HG02938 (cell line): ENCODE measurements around the gene UPK1B.

Experiments used
- ATAC-seq: cut with Tn5 transposase; IDR thresholded peaks from one replicate; pipeline ENCODE4 v1.9.1; 2021; ENCODE audit warnings: mild to moderate bottlenecking, moderate library complexity; ENCODE audit not compliant: unreplicated experiment

The UPK1B gene

DNA sequence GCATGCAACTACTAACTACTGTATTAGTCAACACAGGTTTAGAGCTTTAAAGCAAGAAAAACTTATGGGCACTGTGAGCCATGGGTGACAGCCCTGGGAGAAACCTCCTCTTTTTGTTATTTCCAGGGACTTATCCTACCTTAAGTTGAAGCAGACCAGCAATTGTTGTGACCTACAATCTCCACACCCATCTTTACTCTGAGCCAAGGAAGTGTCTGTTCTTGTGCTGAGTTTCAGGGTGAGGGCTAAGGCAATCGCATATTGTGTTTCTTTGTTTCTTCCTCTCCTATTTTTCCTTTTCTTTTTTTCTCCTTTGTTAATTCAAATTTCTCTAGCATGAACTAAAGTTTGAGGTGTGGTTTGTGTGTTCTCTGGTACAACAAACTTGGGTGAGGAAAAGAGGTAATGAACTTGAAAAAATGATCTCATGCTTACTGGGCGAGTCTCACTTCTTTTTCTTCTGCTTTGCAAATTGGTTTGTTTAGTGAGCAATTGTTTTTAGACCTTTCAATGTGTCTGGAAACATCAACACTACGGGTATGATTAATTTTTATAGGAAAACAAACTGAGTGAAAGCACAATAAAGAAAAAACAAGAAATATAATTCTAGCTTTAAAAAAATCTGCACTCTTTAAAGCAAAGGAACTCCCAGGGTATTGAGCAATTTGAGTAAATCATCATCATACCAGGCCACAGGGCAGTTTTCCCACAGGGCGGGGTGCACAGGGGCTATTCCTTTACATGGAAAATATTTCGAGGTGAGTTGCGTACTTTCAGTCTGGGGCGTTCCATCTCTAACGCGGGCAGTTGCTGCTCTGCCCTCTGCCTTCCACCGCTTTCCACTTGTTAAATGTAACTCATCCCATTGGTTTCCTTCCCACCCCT, 2.7 kb downstream of the UPK1B start:
- ATAC-seq, result no peak

DNA sequence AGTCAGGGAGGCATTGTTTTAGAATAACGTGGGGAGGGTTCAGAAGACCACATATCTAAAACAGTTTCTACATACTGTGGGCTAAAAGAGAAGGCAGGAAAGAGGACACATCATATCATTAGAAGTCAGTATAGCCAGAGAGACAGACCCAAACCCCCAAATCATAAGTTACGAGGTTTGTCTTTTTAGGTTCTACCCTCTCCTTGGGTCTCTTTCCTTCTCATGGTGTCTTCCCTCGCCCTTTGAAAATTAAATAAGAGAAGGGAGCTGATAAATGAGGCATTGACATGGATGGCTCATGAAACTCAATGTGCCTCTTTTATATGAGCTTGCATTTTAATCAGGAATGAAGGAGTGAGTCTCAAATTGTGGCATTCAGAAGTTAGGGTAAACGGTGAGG, 3.4 kb downstream of the UPK1B start:
- no peak for ATAC-seq

GRCh38 chr3:119177321-119177720, 3.9 kb downstream of the UPK1B start:
- no peak for ATAC-seq

DNA sequence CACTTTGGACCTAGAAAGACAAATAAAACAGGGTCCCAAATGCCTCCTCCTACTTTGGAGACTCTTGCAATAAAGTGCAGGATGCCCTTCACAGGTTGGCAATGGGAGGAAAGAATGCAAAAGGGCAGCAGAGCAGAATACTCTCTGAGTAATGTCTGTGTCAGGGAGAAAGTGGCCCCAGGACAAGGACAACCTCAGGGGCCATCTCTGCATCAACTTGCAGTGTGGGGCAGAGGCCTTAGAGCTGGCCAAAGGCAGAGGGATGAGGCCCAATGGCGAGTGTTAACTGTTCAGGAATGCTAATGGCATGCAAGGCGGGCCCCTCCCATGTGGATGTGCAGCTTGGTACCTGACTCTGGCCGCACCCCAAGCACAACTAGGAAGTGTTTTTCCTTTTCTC, 8.4 kb downstream of the UPK1B start:
- no peak for ATAC-seq

DNA sequence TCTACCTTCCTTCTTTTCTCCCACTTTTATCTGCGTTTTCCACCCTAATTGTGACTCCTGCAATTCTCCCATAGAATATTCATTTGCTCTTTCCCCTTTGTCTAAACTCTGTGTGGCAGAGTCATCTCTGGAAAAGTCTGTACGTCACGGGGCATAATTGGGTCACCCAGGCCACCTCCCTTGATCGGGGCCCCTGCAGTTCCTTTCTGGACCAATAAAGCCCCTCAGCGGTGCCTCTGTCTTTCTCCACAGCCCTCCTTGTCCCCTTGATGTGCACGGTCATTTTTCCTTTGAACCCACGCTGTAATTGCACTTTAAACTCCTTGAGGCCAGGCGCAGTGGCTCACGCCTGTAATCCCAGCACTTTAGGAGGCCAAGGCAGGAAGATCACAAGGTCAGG, 10.7 kb downstream of the UPK1B start:
- no peak for ATAC-seq

GRCh38 chr3:119184796-119185570, 11.6 kb downstream of the UPK1B start:
- ATAC-seq, result no peak

DNA sequence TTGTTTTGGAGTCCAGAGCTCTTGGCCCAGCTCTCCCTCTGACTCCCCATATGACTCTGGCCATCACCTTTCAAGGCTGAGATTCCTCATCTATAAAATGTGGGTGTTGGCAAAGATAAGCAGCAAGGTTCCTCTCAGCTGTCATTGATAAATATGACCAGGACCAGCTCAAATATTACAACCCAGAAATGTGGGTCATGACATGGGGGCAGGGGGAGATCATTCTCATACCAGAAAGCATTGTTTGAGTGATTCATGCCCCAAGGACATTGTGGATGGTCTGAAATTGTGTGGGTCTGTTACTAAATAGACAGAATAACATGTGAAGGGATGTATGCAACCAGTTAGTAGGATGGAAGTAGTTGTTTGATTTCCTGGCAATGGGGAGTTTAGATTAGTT, 13.9 kb downstream of the UPK1B start:
- no peak for ATAC-seq

DNA sequence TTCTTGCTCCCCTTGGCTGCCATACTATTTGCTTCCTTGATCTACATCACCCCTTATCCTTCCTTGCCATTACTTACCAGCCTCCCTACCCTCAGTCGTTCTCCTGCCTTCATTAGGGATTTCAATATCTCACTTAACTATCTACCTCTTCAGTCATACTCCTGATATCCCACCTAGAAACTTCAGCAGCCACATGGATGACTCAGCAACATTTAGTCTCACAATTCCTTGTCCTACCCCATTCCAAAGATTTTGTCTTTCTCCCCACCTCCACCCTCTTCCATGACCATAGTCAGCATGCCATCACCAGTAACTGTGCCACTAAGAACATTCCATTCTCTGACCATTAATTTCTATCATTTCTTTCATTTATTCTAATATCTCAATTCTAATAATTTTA, 18.4 kb downstream of the UPK1B start:
- no peak for ATAC-seq

DNA sequence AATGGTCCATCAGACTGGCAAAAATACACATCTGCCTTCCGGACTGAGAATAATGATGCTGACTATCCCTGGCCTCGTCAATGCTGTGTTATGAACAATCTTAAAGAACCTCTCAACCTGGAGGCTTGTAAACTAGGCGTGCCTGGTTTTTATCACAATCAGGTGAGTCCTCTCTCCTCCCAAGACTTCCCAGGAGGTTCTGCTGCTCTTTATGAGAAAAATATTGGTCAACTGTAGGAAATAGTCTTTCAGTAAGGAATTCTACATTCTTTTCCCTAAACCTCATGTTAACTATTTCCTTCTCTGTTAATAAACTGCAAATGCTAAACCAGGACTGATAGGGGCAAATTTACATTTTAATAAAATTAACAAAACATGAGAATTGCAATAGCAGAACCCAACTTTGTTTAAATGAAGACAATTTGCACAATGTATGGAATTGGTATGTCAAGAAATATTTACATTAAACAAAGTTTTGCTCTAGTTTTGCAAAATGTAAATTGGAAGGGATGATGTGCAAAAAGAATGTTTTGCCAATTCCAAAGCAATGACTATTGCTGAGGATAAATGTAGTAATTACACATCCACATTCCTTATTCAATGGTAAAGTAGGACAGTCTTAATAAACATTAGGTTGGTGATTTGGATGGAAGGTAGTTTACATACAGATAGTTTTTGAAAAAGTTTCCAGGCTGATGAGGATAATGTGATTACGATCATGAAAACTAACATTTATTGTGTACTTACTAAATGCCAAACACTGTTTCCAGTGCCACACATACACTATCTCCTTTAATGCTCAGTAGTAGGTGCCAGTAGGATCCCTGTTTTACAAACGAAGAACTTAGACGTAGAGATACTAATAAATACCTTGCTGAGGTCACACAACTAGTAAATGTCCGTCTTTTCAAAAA, 21.1 kb downstream of the UPK1B start:
- no peak for ATAC-seq

GRCh38 chr3:119195151-119195476, 21.7 kb downstream of the UPK1B start:
- ATAC-seq, result no peak

- ATAC-seq, result no peak
These were observed 22.5 kb downstream of the UPK1B start for GRCh38 chr3:119195911-119196310.

GRCh38 chr3:119205209-119205608, 31.8 kb downstream of the UPK1B start:
- no peak for ATAC-seq

DNA sequence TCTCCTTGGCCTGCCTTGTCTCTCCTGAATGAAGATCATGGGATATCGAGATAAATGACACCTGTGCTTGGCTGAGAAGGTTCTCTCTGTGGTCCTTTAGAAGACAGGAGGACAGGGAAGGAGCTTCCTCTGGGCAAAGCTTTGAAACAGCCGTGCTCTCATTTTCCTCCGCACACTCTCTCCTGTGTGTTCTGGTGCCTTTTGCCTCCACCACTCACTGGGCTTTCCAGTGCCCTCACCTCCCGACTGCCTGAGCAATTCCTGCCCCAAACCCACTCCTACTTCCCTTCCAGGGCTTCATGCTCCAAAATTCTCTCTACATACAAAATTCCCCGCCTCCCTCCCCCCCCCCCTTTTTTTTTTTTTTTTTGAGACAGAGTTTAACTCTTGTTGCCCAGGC, 32.3 kb downstream of the UPK1B start:
- ATAC-seq, result no peak

GRCh38 chr3:119206611-119207511, 33.5 kb downstream of the UPK1B start:
- no peak for ATAC-seq

DNA sequence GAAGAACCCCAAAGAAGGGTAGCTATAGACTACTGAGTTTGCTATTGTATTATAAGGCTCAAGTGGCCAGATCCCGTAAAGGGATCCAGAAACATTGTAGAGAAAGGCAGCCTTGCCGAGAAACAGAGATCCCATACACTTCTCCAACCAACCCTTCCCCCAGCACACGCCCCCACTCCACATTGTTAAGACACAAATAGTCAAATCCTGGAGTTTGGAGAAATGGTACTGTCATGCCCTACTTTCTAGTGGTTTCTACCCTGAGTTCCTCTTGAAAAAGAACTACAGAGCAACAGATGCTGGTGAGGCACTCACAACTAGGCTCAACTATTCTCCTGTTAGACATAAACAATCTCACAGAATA, 34.1 kb downstream of the UPK1B start:
- no peak for ATAC-seq

DNA sequence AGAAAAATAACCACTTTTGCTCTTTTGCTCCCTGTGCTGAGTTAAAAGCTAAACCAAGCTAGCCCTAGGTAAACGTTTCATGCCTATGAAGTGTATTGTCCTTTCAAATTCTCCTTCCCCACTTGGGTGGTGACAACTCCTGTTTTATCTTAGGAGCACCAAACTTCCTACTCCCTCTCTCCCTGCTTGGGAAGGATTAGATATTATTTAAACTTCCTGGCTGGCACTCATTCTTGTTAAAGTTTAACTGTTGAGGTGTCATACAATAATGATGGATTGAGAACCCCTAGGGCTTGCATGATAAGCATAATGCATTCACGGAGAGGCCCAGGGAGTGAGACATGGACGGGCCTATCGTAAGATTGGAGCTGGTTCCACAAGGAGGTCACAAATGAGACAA, 37.8 kb downstream of the UPK1B start:
- ATAC-seq, result no peak

- no peak for ATAC-seq
These were observed 38.4 kb downstream of the UPK1B start for GRCh38 chr3:119211803-119212202.

- peak; percentile 99 for ATAC-seq
These were observed 45.7 kb downstream of the UPK1B start for GRCh38 chr3:119219069-119219468.

- no peak for ATAC-seq
These were observed 46.8 kb downstream of the UPK1B start for GRCh38 chr3:119220198-119220597.

DNA sequence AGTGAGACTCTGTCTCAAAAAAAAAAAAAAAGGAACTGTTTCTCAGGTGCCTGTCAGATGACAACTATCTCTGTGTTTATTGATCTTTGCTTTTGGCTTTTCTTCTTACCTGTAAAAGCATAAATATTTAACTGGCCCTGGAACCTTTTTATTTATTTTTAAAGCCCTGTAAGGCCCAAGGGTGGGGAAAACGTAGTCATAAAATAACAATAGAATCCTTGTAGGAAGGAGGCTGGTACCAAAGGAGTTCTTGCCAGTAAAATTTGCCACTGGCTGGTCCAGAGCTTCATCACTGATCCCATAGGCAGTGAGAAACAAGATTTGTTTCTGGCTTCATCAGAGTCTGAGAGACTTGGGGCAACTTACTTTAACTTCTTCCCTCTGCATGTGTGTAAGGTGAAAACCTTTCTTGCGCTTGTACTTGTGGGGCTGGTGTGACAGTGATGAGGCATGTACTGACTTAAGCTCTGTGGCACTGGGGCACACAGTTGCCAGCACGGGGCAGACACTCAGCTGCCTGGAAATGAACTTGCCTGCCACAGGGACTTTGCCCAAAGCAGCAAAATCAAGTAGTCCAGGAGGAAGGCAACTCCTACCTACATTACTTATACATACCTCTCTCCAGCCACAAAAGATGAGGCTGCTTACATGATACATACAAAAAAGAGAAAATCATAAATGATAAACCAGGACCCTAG, 47.7 kb downstream of the UPK1B start:
- ATAC-seq, result no peak
